H1 (cell line): ENCODE data around the gene ADRA2B. TPM values are rescaled to one million over a fixed set of nuclear protein-coding genes. Genes with fewer than 3 reads are reported as not detected.
A peak's percentile ranks its signal among the peaks of the same experiment; 100 is the strongest.

Experiments used
- CTCF ChIA-PET: fragments of 300-600 bp; sonication (Branson Sonifier 250); formaldehyde crosslinking; loops from one replicate; lab custom pipeline; 2021; ENCODE audit not compliant: partially characterized antibody; lab: Charles Lee
- POLR2A ChIA-PET: fragments of 300-600 bp; sonication (Branson Sonifier 250); formaldehyde crosslinking; loops from one replicate; lab custom pipeline; 2021; ENCODE audit warnings: inconsistent platforms; ENCODE audit not compliant: partially characterized antibody; lab: Charles Lee
- DNase-seq, 2 experiments: peaks; one replicate each; pipeline versions ENCODE4 v3.0.0 to v3.0.0-alpha.2; 2010 to 2022; ENCODE audit warnings: low spot score in 2 of 2, low read depth in 1 of 2, mixed read lengths in 1 of 2
- FAIRE-seq: peaks from 2 replicates; lab custom pipeline; 2011; peaks lifted over from hg19 to GRCh38; lab: Jason Lieb, UNC
- H2AFZ ChIP-seq: 2 replicates; pipeline ENCODE4 v1.8.1; 2012; ENCODE audit warnings: low read length, inconsistent platforms
- H2AK5ac ChIP-seq: 2 replicates; pipeline ENCODE4 v1.6.1; 2013; ENCODE audit warnings: low read depth, low read length
- H2BK120ac ChIP-seq: replicated peaks from 2 replicates; pipeline ENCODE3; 2013; ENCODE audit warnings: low read depth, low read length, inconsistent platforms
- H2BK12ac ChIP-seq: 2 replicates; pipeline ENCODE4 v1.6.1; 2013; ENCODE audit warnings: low read depth, low read length
- H2BK15ac ChIP-seq: 2 replicates; pipeline ENCODE4 v1.6.1; 2013; ENCODE audit warnings: low read length
- H2BK20ac ChIP-seq: 2 replicates; pipeline ENCODE4 v1.6.1; 2013; ENCODE audit warnings: low read length
- H2BK5ac ChIP-seq: 2 replicates; pipeline ENCODE4 v1.6.1; 2013; ENCODE audit warnings: low read depth, low read length
- H3K14ac ChIP-seq: 2 replicates; pipeline ENCODE4 v1.6.1; 2013; ENCODE audit warnings: inconsistent platforms; ENCODE audit not compliant: insufficient read length
- H3K18ac ChIP-seq: 2 replicates; pipeline ENCODE4 v1.6.1; 2013; ENCODE audit warnings: low read length; ENCODE audit errors: extremely low read depth
- H3K23ac ChIP-seq: 2 replicates; pipeline ENCODE4 v1.6.1; 2013; ENCODE audit warnings: inconsistent platforms; ENCODE audit not compliant: insufficient read length
- H3K23me2 ChIP-seq: 2 replicates; pipeline ENCODE4 v1.6.1; 2013; ENCODE audit warnings: low read depth, low read length
- H3K27ac ChIP-seq: 2 replicates; pipeline ENCODE4 v1.6.1; 2011; ENCODE audit warnings: low read depth, low read length, inconsistent platforms
- H3K27me3 ChIP-seq, 4 experiments: replicated peaks in 1 of 4; 1 replicate in 1 of 4; 2 replicates in 3 of 4; pipeline versions ENCODE4 v1.6.1 to v1.8.1; 2011 to 2013; ENCODE audit warnings: low read length in 3 of 4, mild to moderate bottlenecking in 3 of 4, inconsistent platforms in 2 of 4, mixed read lengths in 2 of 4, moderate library complexity in 1 of 4; ENCODE audit not compliant: control insufficient read depth in 3 of 4, insufficient read depth in 3 of 4; ENCODE audit errors: extremely low read depth in 1 of 4
- H3K36me3 ChIP-seq, 4 experiments: 2 replicates each; pipeline versions ENCODE4 v1.6.1 to v1.8.1; 2011 to 2013; ENCODE audit warnings: mild to moderate bottlenecking in 4 of 4, low read length in 3 of 4, moderate library complexity in 2 of 4, control low read depth in 1 of 4, inconsistent platforms in 1 of 4; ENCODE audit not compliant: insufficient read depth in 4 of 4, control insufficient read depth in 2 of 4
- H3K4ac ChIP-seq: replicated peaks from 2 replicates; pipeline ENCODE3; 2013; ENCODE audit warnings: low read length, low read depth, mixed read lengths, inconsistent platforms; ENCODE audit not compliant: insufficient read length
- H3K4me1 ChIP-seq, 4 experiments: replicated peaks in 1 of 4; 1 replicate in 1 of 4; 2 replicates in 3 of 4; pipeline versions ENCODE4 v1.6.1 to v1.8.1; 2011 to 2013; ENCODE audit warnings: low read length in 3 of 4, inconsistent platforms in 2 of 4, mixed read lengths in 1 of 4; ENCODE audit not compliant: insufficient read depth in 4 of 4, control insufficient read depth in 3 of 4
- H3K4me2 ChIP-seq, 2 experiments: 2 replicates each; pipeline versions ENCODE4 v1.6.1 to v1.8.1; 2011 to 2013; ENCODE audit warnings: low read depth in 2 of 2, low read length in 2 of 2, control low read depth in 1 of 2, inconsistent platforms in 1 of 2, mild to moderate bottlenecking in 1 of 2; ENCODE audit not compliant: insufficient read depth in 1 of 2
- H3K4me3 ChIP-seq, 4 experiments: fragments of 200-600, 300-600 bp in 1 of 4; sonication (generic), shearing (Covaris generic), sonication (Bioruptor Twin) in 1 of 4; 2 replicates each; pipeline versions ENCODE4 v1.5.1 to v1.8.1; 2011 to 2016; ENCODE audit warnings: low read length in 4 of 4, low read depth in 3 of 4, control low read depth in 2 of 4, inconsistent platforms in 2 of 4, mild to moderate bottlenecking in 2 of 4, mixed read lengths in 1 of 4, moderate library complexity in 1 of 4; ENCODE audit not compliant: insufficient read depth in 2 of 4; ENCODE audit errors: extremely low read depth in 1 of 4
- H3K56ac ChIP-seq: replicated peaks from 2 replicates; pipeline ENCODE3; 2013; ENCODE audit warnings: low read depth, mild to moderate bottlenecking, mixed read lengths, low read length, inconsistent platforms; ENCODE audit not compliant: insufficient read length
- H3K79me1 ChIP-seq: 2 replicates; pipeline ENCODE4 v1.6.1; 2013; ENCODE audit warnings: low read depth, low read length, control low read depth
- H3K79me2 ChIP-seq, 2 experiments: 2 replicates each; pipeline versions ENCODE4 v1.6.1 to v1.8.1; 2012 to 2013; ENCODE audit warnings: low read length in 2 of 2, mild to moderate bottlenecking in 2 of 2, inconsistent platforms in 1 of 2; ENCODE audit not compliant: insufficient read depth in 2 of 2, control insufficient read depth in 1 of 2
- H3K9ac ChIP-seq, 4 experiments: replicated peaks in 1 of 4; 1 replicate in 1 of 4; 2 replicates in 3 of 4; pipeline versions ENCODE4 v1.6.1 to v1.8.1; 2011 to 2013; ENCODE audit warnings: low read depth in 3 of 4, low read length in 3 of 4, control low read depth in 2 of 4, mild to moderate bottlenecking in 2 of 4, moderate library complexity in 2 of 4, inconsistent platforms in 1 of 4; ENCODE audit errors: extremely low read depth in 1 of 4
- H3K9me3 ChIP-seq, 2 experiments: 2 replicates each; pipeline versions ENCODE4 v1.6.1 to v1.8.1; 2012 to 2013; ENCODE audit warnings: mild to moderate bottlenecking in 2 of 2, moderate library complexity in 2 of 2, control low read depth in 1 of 2, inconsistent platforms in 1 of 2, low read depth in 1 of 2, low read length in 1 of 2, mixed read lengths in 1 of 2; ENCODE audit not compliant: insufficient read depth in 2 of 2
- H4K20me1 ChIP-seq, 2 experiments: replicated peaks in 1 of 2; 2 replicates each; pipeline versions ENCODE3 to v1.8.1; 2011 to 2013; ENCODE audit warnings: inconsistent platforms in 2 of 2, low read length in 2 of 2, mild to moderate bottlenecking in 1 of 2; ENCODE audit not compliant: insufficient read depth in 2 of 2, control insufficient read depth in 1 of 2
- H4K5ac ChIP-seq: 2 replicates; pipeline ENCODE4 v1.6.1; 2013; ENCODE audit warnings: low read length, low read depth, mixed read lengths, inconsistent platforms; ENCODE audit not compliant: insufficient read length
- H4K8ac ChIP-seq: 2 replicates; pipeline ENCODE4 v1.8.0; 2013; ENCODE audit warnings: mild to moderate bottlenecking, moderate library complexity, low read length, inconsistent platforms; ENCODE audit not compliant: insufficient read depth; ENCODE audit errors: extremely low read depth
- H4K91ac ChIP-seq: replicated peaks from 2 replicates; pipeline ENCODE3; 2013; ENCODE audit warnings: low read length, mixed read lengths, inconsistent platforms; ENCODE audit not compliant: insufficient read length
- ASH2L ChIP-seq: fragments of 200-600, 300-600 bp; sonication (generic); IDR thresholded peaks from one replicate; pipeline ENCODE4 v1.7.1; 2017; ENCODE audit warnings: low read length
- BCL11A ChIP-seq, 2 experiments: IDR thresholded peaks; one replicate each; pipeline ENCODE4 v1.6.1; 2011; ENCODE audit warnings: low read depth in 2 of 2, low read length in 2 of 2, mild to moderate bottlenecking in 2 of 2
- CBX5 ChIP-seq: fragments of 300-800, 300-1000 bp; sonication (generic); IDR thresholded peaks from 2 replicates; pipeline ENCODE4 v1.7.1; 2016; ENCODE audit warnings: antibody characterized with exemption, low read length, low read depth
- FOSL1 ChIP-seq: IDR thresholded peaks from 2 replicates; pipeline ENCODE4 v1.6.1; 2011; ENCODE audit warnings: mild to moderate bottlenecking, low read depth, low read length, moderate library complexity; ENCODE audit not compliant: insufficient read depth
- JUN ChIP-seq: IDR thresholded peaks from 2 replicates; pipeline ENCODE4 v1.6.1; 2011; ENCODE audit warnings: low read depth, mild to moderate bottlenecking, improper control_type of control experiment, low read length
- NANOG ChIP-seq: IDR thresholded peaks from 2 replicates; pipeline ENCODE4 v1.6.1; 2011; ENCODE audit warnings: low read length, low read depth, mild to moderate bottlenecking, inconsistent platforms; ENCODE audit not compliant: insufficient read depth, poor library complexity, severe bottlenecking
- RAD21 ChIP-seq, 2 experiments: IDR thresholded peaks in 1 of 2; conservative IDR thresholded peaks in 1 of 2; 2 replicates each; pipeline ENCODE4 v1.6.1; 2011; ENCODE audit warnings: low read depth in 2 of 2, low read length in 2 of 2, improper control_type of control experiment in 1 of 2, inconsistent platforms in 1 of 2, mild to moderate bottlenecking in 1 of 2, moderate library complexity in 1 of 2
- SIX5 ChIP-seq: IDR thresholded peaks from 2 replicates; pipeline ENCODE4 v1.6.1; 2011; ENCODE audit warnings: mild to moderate bottlenecking, low read depth, low read length
- SP4 ChIP-seq: IDR thresholded peaks from 2 replicates; pipeline ENCODE4 v1.6.1; 2012; ENCODE audit warnings: low read length, inconsistent platforms
- WGBS, 2 experiments: shearing (Covaris generic) in 1 of 2; methylation state at CpG; one replicate each; pipeline versions ENCODE4 v1.1.6 to v1.1.7; 2013 to 2015; ENCODE audit warnings: low lambda C conversion rate in 2 of 2, mixed read lengths in 2 of 2, inconsistent platforms in 1 of 2, low coverage in 1 of 2, missing lambda C conversion rate in 1 of 2; ENCODE audit not compliant: insufficient replicate concordance in 2 of 2, insufficient coverage in 1 of 2, insufficient read length in 1 of 2; ENCODE audit errors: extremely low coverage in 1 of 2, missing lambda C conversion rate in 1 of 2; 5-methylcytosine and 5-hydroxymethylcytosine counted together
- polyA plus RNA-seq, 7 experiments: library from polyadenylated mRNA; depleted of rRNA in 3 of 7; stranded (reverse) in 5 of 7; unstranded in 2 of 7; fragments of >200 nt in 5 of 7; fragments of 200-250 nt in 2 of 7; gene quantifications; 1 replicate in 5 of 7; 2 replicates in 1 of 7; 4 replicates in 1 of 7; pipeline versions ENCODE4 v1.2.1 to v1.2.3, GENCODE V29; 2011 to 2013; ENCODE audit warnings: missing spikeins in 2 of 7, mixed read lengths in 2 of 7
- total RNA-seq: library from RNA; stranded (reverse); fragmentation: NEBNext Ultra II Directional; extraction: Animal tissue kit (Norgen Biotek cat#: 25700); gene quantifications from 2 replicates; pipeline ENCODE4 v1.2.1, GENCODE V29; 2021
- TF ChIP-seq, protein P1 (sequence below): IDR thresholded peaks from 2 replicates; pipeline ENCODE4 v1.6.1; 2012; ENCODE audit warnings: inconsistent platforms
- TF ChIP-seq, protein P2 (sequence below): IDR thresholded peaks from 2 replicates; pipeline ENCODE4 v1.6.1; 2011; ENCODE audit warnings: low read depth, mild to moderate bottlenecking, low read length; ENCODE audit not compliant: insufficient read depth

Gene ADRA2B
- total and polyA plus RNA-seq, 2 of the 8 experiments (the other 6 are each of a cell fraction or from before 2014, with no cell fraction given), result 5.8 to 6.5 TPM

DNA sequence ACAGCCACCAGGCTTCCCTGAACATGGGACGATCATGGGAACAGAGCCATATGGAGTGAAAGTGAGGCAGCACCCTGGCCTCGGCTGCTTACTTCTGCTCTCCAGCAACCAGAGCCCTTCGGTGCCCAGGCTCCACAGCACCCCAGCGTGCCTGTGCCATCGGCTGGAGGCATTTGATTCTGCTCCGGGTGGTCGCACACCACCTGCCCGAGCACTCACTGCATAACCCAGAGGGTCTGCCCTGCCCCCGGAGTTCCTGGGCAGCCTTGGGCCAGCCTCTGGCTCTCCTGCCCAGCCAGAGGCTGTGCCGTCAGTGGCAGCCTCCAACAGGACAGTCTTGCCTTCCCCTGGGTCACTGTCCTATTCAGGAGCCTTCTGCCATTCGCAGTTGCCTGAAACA, 18.1 kb upstream of the ADRA2B start:
- Histone ChIP-seq H3K9ac (no peak overlapping the region), H3K14ac (no peak overlapping the region), H2BK15ac (no peak overlapping the region), H2BK20ac (no peak overlapping the region), H3K27ac (no peak overlapping the region), H3K79me2 (no peaks in the 10 kb centered on the region), H3K18ac (no peak overlapping the region), H2AFZ (no peak overlapping the region), H2BK120ac (no peak overlapping the region), H3K4me1 (peaks cover 0 to 13% (median 4%) of the 10 kb centered on the region in 4 experiments; a peak in 5 of 7 replicates), H2BK5ac (no peak overlapping the region), H4K20me1 (peaks cover 0 to 2% of the 10 kb centered on the region in 2 experiments), H3K23ac (no peak overlapping the region), H4K5ac (no peak overlapping the region), H4K8ac (no peak overlapping the region; the same call in 1 of the 2 replicates), H3K79me1 (no peaks in the 10 kb centered on the region), H3K4me3 (no peak overlapping the region), H3K56ac (no peak overlapping the region), H3K23me2 (no peaks in the 10 kb centered on the region), H2BK12ac (0 out of 2 replicates have a peak overlapping the region, but pooled peaks have one; percentile 39), H3K27me3 (no peaks in the 10 kb centered on the region; a peak in 1 of 7 replicates), H3K36me3 (no peaks in the 10 kb centered on the region), H3K4me2 (no peak overlapping the region), H2AK5ac (no peak overlapping the region), H3K9me3 (no peaks in the 10 kb centered on the region), H3K4ac (no peak overlapping the region), H4K91ac (no peak overlapping the region)
- POLR2A ChIA-PET, result no interaction called here
- CTCF ChIA-PET, result interaction anchor here (1.1 to 3.7 kb wide), 4 partner anchors 8 to 40 kb away, joined by 3 to 13 read pairs (median 4); no protein-coding TSS in a partner anchor
- WGBS, 2 experiments, result 83% methylated on average over 11 of the region's 11 CpGs; no CpG with 5 or more reads in 1 of the 2 experiments
- FAIRE-seq (no peak), DNase-seq (no peak)
- TF ChIP-seq NANOG (no peak), SP4 (no peak), ASH2L (no peak), BCL11A (IDR thresholded peaks at IDR 0.05; ENCODE audit: low read depth in 2 of 2, low read length in 2 of 2) (no peak), JUN (no peak), CBX5 (no peak), SIX5 (no peak), FOSL1 (no peak), RAD21 (IDR thresholded peaks at IDR 0.05 in 1 of 2, conservative IDR thresholded peaks at IDR 0.05 in 1 of 2; ENCODE audit: low read depth in 2 of 2, low read length in 2 of 2) (no peak)
- TF ChIP-seq, protein P1, sequence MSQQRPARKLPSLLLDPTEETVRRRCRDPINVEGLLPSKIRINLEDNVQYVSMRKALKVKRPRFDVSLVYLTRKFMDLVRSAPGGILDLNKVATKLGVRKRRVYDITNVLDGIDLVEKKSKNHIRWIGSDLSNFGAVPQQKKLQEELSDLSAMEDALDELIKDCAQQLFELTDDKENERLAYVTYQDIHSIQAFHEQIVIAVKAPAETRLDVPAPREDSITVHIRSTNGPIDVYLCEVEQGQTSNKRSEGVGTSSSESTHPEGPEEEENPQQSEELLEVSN, result no peak
- TF ChIP-seq, protein P2, sequence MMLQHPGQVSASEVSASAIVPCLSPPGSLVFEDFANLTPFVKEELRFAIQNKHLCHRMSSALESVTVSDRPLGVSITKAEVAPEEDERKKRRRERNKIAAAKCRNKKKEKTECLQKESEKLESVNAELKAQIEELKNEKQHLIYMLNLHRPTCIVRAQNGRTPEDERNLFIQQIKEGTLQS, result no peak
